OCI-LY1 (cell line): ENCODE data around the gene TBC1D16.

Experiments used
- H2AFZ ChIP-seq: fragments of 200-600 bp; sonication (generic), shearing (Covaris generic); 2 replicates; pipeline ENCODE4 v1.6.0; 2014; ENCODE audit warnings: antibody characterized with exemption, mild to moderate bottlenecking, low read length
- H3F3A ChIP-seq: fragments of 200-600 bp; sonication (generic), shearing (Covaris generic); 2 replicates; pipeline ENCODE4 v1.6.0; 2014; ENCODE audit warnings: mild to moderate bottlenecking, antibody characterized with exemption, low read length, moderate library complexity; ENCODE audit not compliant: insufficient read depth
- H3K27ac ChIP-seq: fragments of 200-600 bp; sonication (generic); 2 replicates; pipeline ENCODE4 v1.5.1; 2014; ENCODE audit warnings: low read length, mixed run types, mild to moderate bottlenecking, low read depth; ENCODE audit not compliant: poor library complexity, severe bottlenecking
- H3K27me3 ChIP-seq: fragments of 200-600 bp; sonication (generic); 2 replicates; pipeline ENCODE4 v1.6.0; 2014; ENCODE audit warnings: antibody characterized with exemption, mild to moderate bottlenecking, low read length, moderate library complexity; ENCODE audit not compliant: insufficient read depth
- H3K36me3 ChIP-seq: fragments of 200-600 bp; sonication (generic); 2 replicates; pipeline ENCODE4 v1.6.1; 2014; ENCODE audit warnings: mild to moderate bottlenecking, antibody characterized with exemption, low read length, moderate library complexity, mixed read lengths; ENCODE audit not compliant: insufficient read depth
- H3K4me1 ChIP-seq: fragments of 200-600 bp; sonication (generic); 2 replicates; pipeline ENCODE4 v1.5.1; 2014; ENCODE audit warnings: mild to moderate bottlenecking, low read length, moderate library complexity; ENCODE audit not compliant: insufficient read depth, severe bottlenecking
- H3K4me2 ChIP-seq: fragments of 200-600 bp; sonication (generic), shearing (Covaris generic); 2 replicates; pipeline ENCODE4 v1.6.1; 2014; ENCODE audit warnings: low read length
- H3K4me3 ChIP-seq: fragments of 200-600 bp; sonication (generic); 2 replicates; pipeline ENCODE4 v1.5.1; 2014; ENCODE audit warnings: low read length, low read depth, mild to moderate bottlenecking, mixed read lengths; ENCODE audit not compliant: poor library complexity, severe bottlenecking
- H3K79me2 ChIP-seq: fragments of 200-600 bp; shearing (Covaris generic); 2 replicates; pipeline ENCODE4 v1.6.1; 2016; ENCODE audit warnings: mixed run types, low read length, mixed read lengths; ENCODE audit not compliant: insufficient read depth
- H3K9ac ChIP-seq: fragments of 200-600 bp; sonication (generic), shearing (Covaris generic); 2 replicates; pipeline ENCODE4 v1.6.1; 2014; ENCODE audit warnings: mild to moderate bottlenecking, low read length, mixed read lengths
- H3K9me2 ChIP-seq: fragments of 200-600 bp; sonication (generic), shearing (Covaris generic); 2 replicates; pipeline ENCODE4 v1.6.1; 2014; ENCODE audit warnings: low read depth, mild to moderate bottlenecking, low read length, mixed read lengths
- H3K9me3 ChIP-seq: fragments of 200-600 bp; shearing (Covaris generic); 2 replicates; pipeline ENCODE4 v1.6.1; 2014; ENCODE audit warnings: low read length, mixed read lengths
- H4K20me1 ChIP-seq: fragments of 200-600 bp; sonication (generic), shearing (Covaris generic); 2 replicates; pipeline ENCODE4 v1.6.0; 2016; ENCODE audit warnings: mild to moderate bottlenecking, low read length; ENCODE audit not compliant: insufficient read depth
- CTCF ChIP-seq: fragments of 200-600 bp; sonication (generic), shearing (Covaris generic); IDR thresholded peaks from 2 replicates; pipeline ENCODE4 v1.5.1; 2017; ENCODE audit warnings: mild to moderate bottlenecking, antibody characterized with exemption, low read length, moderate library complexity, mixed read lengths
- EZH2 ChIP-seq: fragments of 200-600 bp; sonication (generic), shearing (Covaris generic); IDR thresholded peaks from 2 replicates; pipeline ENCODE4 v1.8.0; 2017; ENCODE audit warnings: borderline replicate concordance, mixed run types, mild to moderate bottlenecking, antibody characterized with exemption, low read length, moderate library complexity, mixed read lengths

TBC1D16 gene

GRCh38 chr17:79910985-79911361 lies 124.7 kb downstream of the TBC1D16 start:
- no peaks in the 10 kb centered on the region for H3K9me2 ChIP-seq
- no peaks in the 10 kb centered on the region for H4K20me1 ChIP-seq
- no peaks in the 10 kb centered on the region for H3K79me2 ChIP-seq
- no peaks in the 10 kb centered on the region for H3K36me3 ChIP-seq
- no peak for TF ChIP-seq EZH2
- TF ChIP-seq CTCF: no peak
- H3K4me1 ChIP-seq: no peaks in the 10 kb centered on the region
- no peak overlapping the region for H3K27ac ChIP-seq
- H3F3A ChIP-seq: no peaks in the 10 kb centered on the region
- no peak overlapping the region for H3K4me3 ChIP-seq
- H3K9me3 ChIP-seq: no peaks in the 10 kb centered on the region
- H2AFZ ChIP-seq: no peak overlapping the region
- H3K4me2 ChIP-seq: no peak overlapping the region
- H3K9ac ChIP-seq: no peak overlapping the region
- no peaks in the 10 kb centered on the region for H3K27me3 ChIP-seq

- no peak overlapping the region for H3K27ac ChIP-seq
- H3K27me3 ChIP-seq: no peaks in the 10 kb centered on the region
- H4K20me1 ChIP-seq: no peaks in the 10 kb centered on the region
- H3K79me2 ChIP-seq: no peaks in the 10 kb centered on the region
- H3K9me3 ChIP-seq: no peaks in the 10 kb centered on the region
- TF ChIP-seq EZH2 (no peak), CTCF (no peak)
- H3K9me2 ChIP-seq: no peaks in the 10 kb centered on the region
- H3K4me1 ChIP-seq: no peaks in the 10 kb centered on the region
- H2AFZ ChIP-seq: no peak overlapping the region
- H3K9ac ChIP-seq: no peak overlapping the region
- H3K36me3 ChIP-seq: no peaks in the 10 kb centered on the region
- no peaks in the 10 kb centered on the region for H3F3A ChIP-seq
- no peak overlapping the region for H3K4me2 ChIP-seq
- no peak overlapping the region for H3K4me3 ChIP-seq
Measured at GRCh38 chr17:79909121-79909520, 126.6 kb downstream of the TBC1D16 start.

- TF ChIP-seq EZH2 (no peak), CTCF (no peak)
- H3K79me2 ChIP-seq: no peaks in the 10 kb centered on the region
- H3K4me2 ChIP-seq: no peak overlapping the region
- H3K27ac ChIP-seq: no peak overlapping the region
- H3K27me3 ChIP-seq: 0 out of 2 replicates have a peak, but pooled peaks cover 5% of the 10 kb centered on the region
- H3K4me1 ChIP-seq: no peaks in the 10 kb centered on the region
- no peak overlapping the region for H3K4me3 ChIP-seq
- no peak overlapping the region for H3K9ac ChIP-seq
- H3F3A ChIP-seq: no peaks in the 10 kb centered on the region
- H2AFZ ChIP-seq: no peak overlapping the region
- H3K9me3 ChIP-seq: no peaks in the 10 kb centered on the region
- no peaks in the 10 kb centered on the region for H3K9me2 ChIP-seq
- no peaks in the 10 kb centered on the region for H3K36me3 ChIP-seq
- H4K20me1 ChIP-seq: no peaks in the 10 kb centered on the region
Measured at GRCh38 chr17:79907850-79908249, 127.8 kb downstream of the TBC1D16 start.
